Transverse colon (tissue), 4 donors: Measurements from ENCODE around the gene SMCO4. TPM values are rescaled to one million over a fixed set of nuclear protein-coding genes. Genes with fewer than 3 reads are reported as not detected.

Source experiments
- DNase-seq: peaks from one replicate; pipeline ENCODE4 v3.0.0-alpha.2; 2019
- H3K27ac ChIP-seq, 4 donors: fragments of 200-600 bp; sonication (generic); 2 replicates each; pipeline ENCODE4 v1.5.1; 2016 to 2018; ENCODE audit warnings: inconsistent platforms in 4 of 4
- H3K27me3 ChIP-seq: fragments of 200-600 bp; sonication (generic); 2 replicates; pipeline ENCODE4 v1.5.1; 2017; ENCODE audit warnings: inconsistent platforms
- H3K36me3 ChIP-seq, 4 donors: fragments of 200-600 bp; sonication (generic); 2 replicates each; pipeline ENCODE4 v1.5.1; 2017 to 2019; ENCODE audit warnings: inconsistent platforms in 4 of 4
- H3K4me1 ChIP-seq, 4 donors: fragments of 200-600 bp; sonication (generic); 2 replicates each; pipeline ENCODE4 v1.5.1; 2017 to 2020; ENCODE audit warnings: inconsistent platforms in 4 of 4
- H3K4me3 ChIP-seq, 4 donors: fragments of 200-600 bp; sonication (generic); 1 replicate in 1 of 4; 2 replicates in 3 of 4; pipeline versions ENCODE4 v1.5.1 to v1.6.1; 2017 to 2019; ENCODE audit warnings: inconsistent platforms in 4 of 4
- H3K9me3 ChIP-seq, 2 donors: fragments of 200-600 bp; sonication (generic); 2 replicates each; pipeline ENCODE4 v1.5.1; 2017 to 2019; ENCODE audit warnings: inconsistent platforms in 2 of 2
- CTCF ChIP-seq, 5 experiments: fragments of 200-600 bp in 3 of 5; fragments of 450-650 bp in 2 of 5; sonication (generic) in 3 of 5; IDR thresholded peaks; 1 replicate in 2 of 5; 2 replicates in 3 of 5; pipeline ENCODE4 v1.5.1; 2016 to 2017; ENCODE audit warnings: antibody characterized with exemption in 5 of 5, inconsistent platforms in 3 of 5, mild to moderate bottlenecking in 2 of 5, moderate library complexity in 1 of 5
- EP300 ChIP-seq: sonication (generic); formaldehyde crosslinking; IDR thresholded peaks from one replicate; pipeline ENCODE4 v1.6.1; 2017; ENCODE audit warnings: antibody characterized with exemption, low read depth
- POLR2A ChIP-seq: fragments of 450-650 bp; IDR thresholded peaks from one replicate; pipeline ENCODE4 v1.6.1; 2016; ENCODE audit warnings: antibody characterized with exemption, mild to moderate bottlenecking, moderate library complexity
- POLR2AphosphoS5 ChIP-seq, 3 donors: sonication (generic); formaldehyde crosslinking; IDR thresholded peaks; one replicate each; pipeline ENCODE4 v1.6.1; 2016; ENCODE audit warnings: antibody characterized with exemption in 3 of 3
- WGBS, 2 donors: methylation state at CpG; one replicate each; pipeline ENCODE4 v1.1.5; 2018; ENCODE audit warnings: low coverage in 1 of 2; 5-methylcytosine and 5-hydroxymethylcytosine counted together
- in situ Hi-C, 4 donors: fragments of 200-750 bp; cut with MboI; loops; one replicate each; pipeline versions ENCODE4 v1.15.0 to v1.15.1; 2017; ENCODE audit warnings: low sequenced_read_pairs in 3 of 4, low pct_ligation_motif_present in 1 of 4, low pct_unique_long_range_greater_than_20kb in 1 of 4
- intact Hi-C: fragments of 100-400 bp; cut with DNase I; formaldehyde crosslinking; loops from one replicate; pipeline ENCODE4 v1.15.1; 2023; ENCODE audit warnings: low total_unique reads
- total RNA-seq, 4 donors: library from RNA; depleted of rRNA; stranded (reverse); fragments of >200 nt; gene quantifications; one replicate each; pipeline ENCODE4 v1.1.0, GENCODE V29; 2016

Gene SMCO4
- total RNA-seq, 4 donors from 2014 or later = 33.3 to 80.4 (median 37.0) TPM; not detected in 1

GRCh38 chr11:93476796-93477195 is 66.4 kb downstream of the SMCO4 start:
- Histone ChIP-seq H3K27ac (no peak overlapping the region), H3K4me1 (peaks cover 0 to 11% (median 7%) of the 10 kb centered on the region in 4 donors), H3K4me3 (no peak overlapping the region), H3K9me3 (no peaks in the 10 kb centered on the region), H3K27me3 (no peaks in the 10 kb centered on the region), H3K36me3 (no peaks in the 10 kb centered on the region)
- intact Hi-C loops (no loop called here), in situ Hi-C loops (no loop called here)
- TF ChIP-seq POLR2A = no peak
- no peak for TF ChIP-seq CTCF (IDR thresholded peaks at IDR 0.05)
- no peak for TF ChIP-seq POLR2AphosphoS5 (IDR thresholded peaks at IDR 0.05)
- TF ChIP-seq EP300 = no peak
- WGBS, 2 donors = 75% methylated on average over 1 to 3 of the region's 3 CpGs
- no peak for DNase-seq

DNA sequence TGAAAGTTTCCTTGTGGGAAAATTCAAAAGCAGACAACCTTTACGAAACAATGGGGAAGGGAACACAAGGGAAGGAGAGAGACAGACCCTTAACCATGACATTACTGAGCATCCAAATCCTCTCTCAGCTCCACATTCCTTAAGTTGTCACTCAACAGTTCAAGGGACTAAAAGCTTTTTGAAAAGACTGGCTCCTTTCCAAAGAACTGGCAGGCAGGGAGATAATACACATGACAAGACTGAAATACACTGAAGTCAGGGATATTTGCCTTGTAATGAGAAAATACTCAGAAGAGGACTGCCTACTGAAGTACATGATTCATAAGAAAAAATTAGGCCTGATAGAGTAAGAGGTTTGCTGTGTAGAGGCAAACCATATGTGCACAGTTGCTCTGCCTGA is 69.1 kb downstream of the SMCO4 start:
- Histone ChIP-seq H3K4me1 (no peaks in the 10 kb centered on the region), H3K27me3 (no peaks in the 10 kb centered on the region), H3K9me3 (no peaks in the 10 kb centered on the region), H3K4me3 (no peak overlapping the region), H3K27ac (no peak overlapping the region), H3K36me3 (no peaks in the 10 kb centered on the region)
- WGBS, 2 donors = 89 to 96% methylated on average over 1 of the region's 1 CpG
- intact Hi-C loops = no loop called here
- in situ Hi-C loops = no loop called here
- DNase-seq = no peak
- TF ChIP-seq CTCF (IDR thresholded peaks at IDR 0.05) (no peak), EP300 (no peak), POLR2A (no peak), POLR2AphosphoS5 (IDR thresholded peaks at IDR 0.05) (no peak)

DNA sequence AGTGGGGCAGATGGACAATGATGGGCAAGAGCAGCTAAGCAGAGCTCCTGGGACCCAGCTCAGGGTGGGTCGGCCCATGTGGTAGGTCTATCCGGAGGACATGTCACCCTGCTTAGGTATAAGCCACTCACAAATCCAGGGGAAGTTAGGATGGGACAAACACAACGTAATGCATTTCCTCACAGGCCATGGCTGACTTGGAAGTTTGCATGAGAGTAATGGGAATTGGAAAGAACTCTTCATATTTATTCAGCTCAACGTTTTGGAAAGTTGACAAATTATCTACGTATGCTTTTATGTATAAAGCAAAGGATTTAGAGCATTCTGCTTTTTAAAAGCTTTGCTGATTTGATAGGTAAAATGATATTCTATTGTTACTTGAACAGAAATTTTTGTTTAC is 74.9 kb downstream of the SMCO4 start:
- 52 to 68% methylated on average over 3 to 5 of the region's 5 CpGs for WGBS, 2 donors
- no peak for TF ChIP-seq POLR2AphosphoS5 (IDR thresholded peaks at IDR 0.05)
- TF ChIP-seq CTCF (IDR thresholded peaks at IDR 0.05) = no peak
- no peak for TF ChIP-seq EP300
- no peak for TF ChIP-seq POLR2A

DNA sequence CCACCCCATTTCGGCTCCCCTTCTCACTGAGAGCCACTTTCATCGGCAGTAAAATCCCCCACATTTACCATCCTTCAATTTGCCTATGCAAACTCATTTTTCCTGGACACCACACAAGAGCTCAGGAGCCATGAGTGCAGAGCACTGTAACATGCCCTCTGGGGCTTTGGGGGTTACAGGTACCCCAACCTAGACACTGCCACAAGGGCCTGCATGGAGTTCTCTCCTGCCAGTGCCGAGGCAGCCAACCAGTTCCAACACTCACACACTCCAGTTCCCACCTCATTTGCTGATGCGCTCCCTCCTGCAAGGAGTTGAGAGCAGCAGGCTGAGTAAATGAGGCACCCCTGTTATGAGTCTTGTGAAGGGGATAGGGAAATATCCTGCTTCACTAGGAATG is 76.1 kb downstream of the SMCO4 start:
- in situ Hi-C loops (no loop called here), intact Hi-C loops (loop anchor here (10.0 kb wide), 1 partner anchor 1958 kb away; no protein-coding TSS in a partner anchor)
- no peak overlapping the region for H3K4me3 ChIP-seq
- H3K36me3 ChIP-seq = no peaks in the 10 kb centered on the region
- 84% methylated on average over 3 to 4 of the region's 4 CpGs for WGBS, 2 donors
- no peaks in the 10 kb centered on the region for H3K27me3 ChIP-seq
- H3K27ac ChIP-seq = no peak overlapping the region
- TF ChIP-seq CTCF (IDR thresholded peaks at IDR 0.05) (no peak), EP300 (no peak), POLR2A (no peak), POLR2AphosphoS5 (IDR thresholded peaks at IDR 0.05) (no peak)
- no peaks in the 10 kb centered on the region for H3K4me1 ChIP-seq
- H3K9me3 ChIP-seq = no peaks in the 10 kb centered on the region
- DNase-seq = no peak

More for the DNA sequence above, 74.9 kb downstream of the SMCO4 start:
- DNase-seq = no peak
- intact Hi-C loops = loop anchor here (10.0 kb wide), 1 partner anchor 1957 kb away; no protein-coding TSS in a partner anchor
- Histone ChIP-seq H3K4me3 (no peak overlapping the region), H3K9me3 (no peaks in the 10 kb centered on the region), H3K4me1 (no peaks in the 10 kb centered on the region), H3K27ac (no peak overlapping the region), H3K36me3 (no peaks in the 10 kb centered on the region), H3K27me3 (no peaks in the 10 kb centered on the region)
- in situ Hi-C loops = no loop called here
